NCI-H82 treated with DMSO at 0.1 percent for 48 hours (cell line): ENCODE data around the gene TMPO.
A peak's percentile ranks its signal among the peaks of the same experiment; 100 is the strongest.
"Not testable (repeated sequence)": the region's sequence is repeated elsewhere in the genome, so short reads cannot be mapped to it uniquely, and the experiment has no call there.

Source experiments
- DNase-seq: peaks from one replicate; lab custom pipeline; 2025; ENCODE audit not compliant: unreplicated experiment; lab: John Stamatoyannopoulos, UW

Gene TMPO

GRCh38 chr12:98509063-98509462 is 6.3 kb upstream of the TMPO start:
- DNase-seq, result no peak

DNA sequence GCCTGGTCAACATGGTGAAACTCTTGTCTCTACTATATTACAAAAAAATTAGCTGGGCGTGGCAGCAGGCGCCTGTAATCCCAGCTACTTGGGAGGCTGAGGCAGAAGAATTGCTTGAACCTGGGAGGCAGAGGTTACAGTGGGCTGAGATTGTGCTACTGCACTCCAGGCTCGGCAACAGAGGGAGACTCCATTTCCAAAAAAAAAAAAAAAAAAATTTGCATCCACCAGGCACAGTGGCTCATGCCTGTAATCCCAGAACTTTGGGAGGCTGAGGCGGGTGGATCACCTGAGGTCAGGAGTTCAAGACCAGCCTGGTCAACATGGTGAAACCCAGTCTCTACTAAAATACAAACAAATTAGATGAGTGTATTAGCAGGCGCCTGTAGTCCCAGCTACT is 3.6 kb upstream of the TMPO start:
- DNase-seq, result not testable (repeated sequence)

GRCh38 chr12:98513379-98514322 is 1.7 kb upstream of the TMPO start:
- DNase-seq, result no peak

DNA sequence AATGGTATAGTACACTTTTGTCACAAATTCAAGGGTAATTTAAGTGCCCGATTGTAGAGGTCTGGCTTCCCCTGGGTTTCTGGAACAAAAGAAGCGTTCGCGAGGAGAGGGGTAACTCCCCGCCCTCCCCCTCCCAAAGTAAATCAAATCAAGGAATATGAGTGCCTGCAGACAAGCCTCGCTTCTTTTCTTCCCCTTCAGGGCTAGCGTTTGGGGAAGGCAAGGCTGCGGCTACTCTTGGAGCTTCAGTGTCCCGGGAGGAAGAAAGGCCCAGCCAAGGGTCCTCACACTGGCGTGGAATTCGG is 456 bp upstream of the TMPO start:
- DNase-seq, result no peak

GRCh38 chr12:98516111-98516873 is 902 bp downstream of the TMPO start:
- peak; percentile 71 for DNase-seq

DNA sequence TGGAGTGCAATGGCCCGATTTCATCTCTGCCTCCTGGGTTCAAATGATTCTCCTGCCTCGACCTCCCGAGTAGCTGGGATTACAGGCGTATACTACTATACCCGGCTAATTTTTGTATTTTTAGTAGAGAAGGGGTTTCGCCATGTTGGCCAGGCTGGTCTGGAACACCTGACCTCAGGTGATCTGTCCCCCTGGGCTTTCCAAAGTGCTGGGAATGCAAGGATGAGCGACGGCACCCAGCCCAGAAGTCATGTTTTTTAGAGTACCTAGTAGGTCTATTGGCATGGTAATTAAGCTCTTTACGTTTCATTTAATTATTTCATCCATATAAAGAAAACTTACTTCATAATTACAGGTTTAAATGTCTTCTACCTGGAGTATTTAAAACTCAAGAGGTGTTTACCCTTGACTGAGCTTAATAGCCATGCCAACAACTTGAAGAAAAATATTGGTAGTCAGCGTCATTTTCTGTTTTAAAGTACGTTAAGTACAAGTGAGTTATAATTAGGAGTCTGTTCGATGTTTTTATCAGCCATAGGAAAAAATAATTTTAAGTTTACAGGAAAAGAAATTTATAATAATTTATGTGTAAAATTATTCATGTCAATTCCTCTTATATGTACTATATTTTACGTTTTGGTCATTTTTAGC is 4.0 kb downstream of the TMPO start:
- no peak for DNase-seq

DNA sequence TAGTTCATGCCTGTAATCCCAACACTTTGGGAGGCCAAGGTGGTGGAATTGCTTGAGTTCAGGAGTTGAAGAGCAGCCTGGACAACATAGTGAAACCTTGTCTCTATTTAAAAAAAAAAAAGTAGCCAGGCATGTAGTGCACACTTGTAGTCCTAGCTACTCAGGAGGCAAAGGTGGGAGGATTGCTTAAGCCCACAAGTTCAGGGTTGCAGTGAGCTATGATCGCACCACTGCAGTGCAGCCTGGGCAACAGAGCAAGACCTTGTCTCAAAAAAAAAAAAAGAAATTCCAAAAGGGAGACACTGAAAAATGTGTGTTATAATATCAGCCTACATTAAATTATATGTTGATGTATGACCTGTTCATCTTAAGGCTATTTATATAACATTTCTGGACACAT is 14.7 kb downstream of the TMPO start:
- DNase-seq, result no peak

- DNase-seq, result peak; percentile 44
Observed at GRCh38 chr12:98532687-98533304, 17.4 kb downstream of the TMPO start.

DNA sequence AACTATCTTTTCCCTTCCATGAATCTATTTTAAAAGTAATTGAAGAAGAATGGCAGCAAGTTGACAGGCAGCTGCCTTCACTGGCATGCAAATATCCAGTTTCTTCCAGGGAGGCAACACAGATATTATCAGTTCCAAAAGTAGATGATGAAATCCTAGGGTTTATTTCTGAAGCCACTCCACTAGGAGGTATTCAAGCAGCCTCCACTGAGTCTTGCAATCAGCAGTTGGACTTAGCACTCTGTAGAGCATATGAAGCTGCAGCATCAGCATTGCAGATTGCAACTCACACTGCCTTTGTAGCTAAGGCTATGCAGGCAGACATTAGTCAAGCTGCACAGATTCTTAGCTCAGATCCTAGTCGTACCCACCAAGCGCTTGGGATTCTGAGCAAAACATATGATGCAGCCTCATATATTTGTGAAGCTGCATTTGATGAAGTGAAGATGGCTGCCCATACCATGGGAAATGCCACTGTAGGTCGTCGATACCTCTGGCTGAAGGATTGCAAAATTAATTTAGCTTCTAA is 18.4 kb downstream of the TMPO start:
- no peak for DNase-seq

- no peak for DNase-seq
Observed at GRCh38 chr12:98538031-98538430, 22.6 kb downstream of the TMPO start.

GRCh38 chr12:98543701-98544100 is 28.3 kb downstream of the TMPO start:
- DNase-seq, result no peak

GRCh38 chr12:98544751-98545150 is 29.4 kb downstream of the TMPO start:
- no peak for DNase-seq

DNA sequence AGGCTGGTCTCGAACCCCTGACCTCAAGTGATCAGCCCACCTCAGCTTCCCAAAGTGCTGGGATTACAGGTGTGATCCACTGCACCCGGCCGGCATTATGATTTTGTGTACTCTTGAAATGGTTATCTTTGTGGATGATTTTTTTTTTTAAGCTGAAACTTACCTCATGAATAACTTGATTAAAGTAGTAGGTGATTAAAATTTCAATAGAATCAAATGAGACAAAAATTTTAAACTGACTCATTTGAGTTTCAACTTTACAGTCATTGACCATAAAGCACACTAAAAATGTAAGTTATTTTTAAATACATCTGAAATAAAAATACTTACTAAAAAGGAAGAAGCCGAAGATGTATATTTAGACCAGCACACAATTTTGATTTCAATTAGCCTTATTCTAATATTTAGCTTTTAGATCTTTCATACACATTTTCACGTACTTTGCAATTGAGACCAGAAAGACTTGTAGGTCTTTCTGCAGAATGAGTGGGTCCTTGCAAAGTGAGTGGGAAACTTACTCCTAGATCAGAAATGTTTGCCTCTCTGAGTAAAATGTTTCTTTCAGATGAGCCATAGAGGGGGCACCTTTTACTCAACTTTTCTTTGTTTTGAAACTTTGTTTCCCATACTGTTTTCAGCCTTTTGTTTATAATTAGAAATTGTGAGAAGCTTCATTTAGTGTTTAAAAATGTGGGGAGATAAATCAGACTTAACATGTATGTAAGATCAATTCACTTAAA is 34.2 kb downstream of the TMPO start:
- DNase-seq, result no peak

- DNase-seq, result no peak
Observed at GRCh38 chr12:98551787-98552186, 36.4 kb downstream of the TMPO start.

DNA sequence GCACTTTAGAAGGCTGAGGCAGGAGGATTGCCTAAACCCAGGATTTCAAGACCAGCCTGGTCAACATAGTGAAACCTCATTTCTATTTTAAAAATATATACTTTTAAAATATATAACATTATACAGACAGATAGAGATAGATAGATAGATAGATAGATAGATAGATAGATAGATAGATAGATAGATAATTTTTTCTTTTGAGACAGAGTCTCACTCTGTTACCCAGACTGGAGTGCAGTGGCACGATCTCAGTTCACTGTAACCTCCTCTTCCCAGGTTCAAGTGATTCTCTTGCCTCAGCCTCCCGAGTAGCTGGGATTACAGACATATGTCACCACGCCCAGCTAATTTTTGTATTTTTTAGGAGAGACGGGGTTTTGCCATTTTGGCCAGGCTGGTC is 42.7 kb downstream of the TMPO start:
- not testable (repeated sequence) for DNase-seq

DNA sequence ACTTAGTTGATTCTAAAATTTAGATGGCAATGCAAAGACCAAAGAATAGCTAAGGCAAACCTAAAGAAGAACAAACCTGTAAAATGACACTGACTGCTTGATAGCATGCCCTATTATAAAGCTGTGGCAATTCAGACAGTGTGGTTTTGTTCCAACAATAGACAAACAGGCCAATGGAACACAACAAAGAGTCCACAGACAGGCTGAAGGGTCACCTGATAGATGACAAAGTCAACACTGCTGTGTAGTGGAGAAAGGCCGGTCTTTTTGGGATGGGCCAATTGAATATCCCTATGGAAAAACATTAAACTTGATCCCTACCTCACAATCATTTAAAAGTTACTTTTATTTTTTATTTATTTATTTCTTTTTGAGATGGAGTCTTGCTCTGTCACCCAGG is 44.3 kb downstream of the TMPO start:
- DNase-seq, result no peak

- DNase-seq, result no peak
Observed at GRCh38 chr12:98561846-98562245, 46.5 kb downstream of the TMPO start.

GRCh38 chr12:98572010-98572409 is 56.6 kb downstream of the TMPO start:
- DNase-seq, result no peak

GRCh38 chr12:98574110-98574509 is 58.7 kb downstream of the TMPO start:
- no peak for DNase-seq

GRCh38 chr12:98575013-98575412 is 59.6 kb downstream of the TMPO start:
- no peak for DNase-seq
